ENCODE results near the gene PPP2R2D. TPM values are rescaled to one million over a fixed set of nuclear protein-coding genes. Genes with fewer than 3 reads are reported as not detected.

Gene PPP2R2D
- total RNA-seq, 1 donor from 2014 or later: 34.0 TPM

DNA sequence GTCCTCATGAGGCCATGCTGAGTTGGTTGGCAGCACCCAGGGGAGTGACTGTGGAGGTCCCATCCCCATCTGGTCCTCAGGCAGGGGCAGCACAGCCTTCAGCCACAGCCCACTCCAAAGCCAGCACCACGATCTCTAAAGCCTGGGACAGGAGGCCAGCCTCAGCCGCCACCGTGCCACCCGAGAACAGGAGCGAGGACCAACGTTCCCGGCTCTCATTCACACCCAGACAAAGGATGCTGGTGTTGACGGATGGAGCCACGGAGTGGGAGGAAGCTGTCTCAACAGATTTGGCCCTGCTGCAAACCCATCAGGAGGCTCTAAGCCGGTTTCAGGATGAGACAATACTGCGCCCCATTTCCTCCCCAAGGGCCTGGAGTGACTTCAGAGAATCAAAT lies 42.7 kb upstream of the PPP2R2D start:
- H3K27ac Mint-ChIP-seq: no peak overlapping the region
- no peak for DNase-seq (ENCODE audit: low spot score in 2 of 2, unreplicated experiment in 2 of 2)
- TF ChIP-seq, protein P1, sequence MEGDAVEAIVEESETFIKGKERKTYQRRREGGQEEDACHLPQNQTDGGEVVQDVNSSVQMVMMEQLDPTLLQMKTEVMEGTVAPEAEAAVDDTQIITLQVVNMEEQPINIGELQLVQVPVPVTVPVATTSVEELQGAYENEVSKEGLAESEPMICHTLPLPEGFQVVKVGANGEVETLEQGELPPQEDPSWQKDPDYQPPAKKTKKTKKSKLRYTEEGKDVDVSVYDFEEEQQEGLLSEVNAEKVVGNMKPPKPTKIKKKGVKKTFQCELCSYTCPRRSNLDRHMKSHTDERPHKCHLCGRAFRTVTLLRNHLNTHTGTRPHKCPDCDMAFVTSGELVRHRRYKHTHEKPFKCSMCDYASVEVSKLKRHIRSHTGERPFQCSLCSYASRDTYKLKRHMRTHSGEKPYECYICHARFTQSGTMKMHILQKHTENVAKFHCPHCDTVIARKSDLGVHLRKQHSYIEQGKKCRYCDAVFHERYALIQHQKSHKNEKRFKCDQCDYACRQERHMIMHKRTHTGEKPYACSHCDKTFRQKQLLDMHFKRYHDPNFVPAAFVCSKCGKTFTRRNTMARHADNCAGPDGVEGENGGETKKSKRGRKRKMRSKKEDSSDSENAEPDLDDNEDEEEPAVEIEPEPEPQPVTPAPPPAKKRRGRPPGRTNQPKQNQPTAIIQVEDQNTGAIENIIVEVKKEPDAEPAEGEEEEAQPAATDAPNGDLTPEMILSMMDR (IDR thresholded peaks at IDR 0.05; ENCODE audit: unreplicated experiment): no peak
- no peaks in the 10 kb centered on the region for H3K4me1 Mint-ChIP-seq
- no peaks in the 10 kb centered on the region for H3K36me3 Mint-ChIP-seq
- H3K4me3 Mint-ChIP-seq: no peak overlapping the region
- H3K27me3 Mint-ChIP-seq (ENCODE audit: low read depth): peaks cover 47% of the 10 kb centered on the region
- H3K9me3 Mint-ChIP-seq: no peaks in the 10 kb centered on the region

DNA sequence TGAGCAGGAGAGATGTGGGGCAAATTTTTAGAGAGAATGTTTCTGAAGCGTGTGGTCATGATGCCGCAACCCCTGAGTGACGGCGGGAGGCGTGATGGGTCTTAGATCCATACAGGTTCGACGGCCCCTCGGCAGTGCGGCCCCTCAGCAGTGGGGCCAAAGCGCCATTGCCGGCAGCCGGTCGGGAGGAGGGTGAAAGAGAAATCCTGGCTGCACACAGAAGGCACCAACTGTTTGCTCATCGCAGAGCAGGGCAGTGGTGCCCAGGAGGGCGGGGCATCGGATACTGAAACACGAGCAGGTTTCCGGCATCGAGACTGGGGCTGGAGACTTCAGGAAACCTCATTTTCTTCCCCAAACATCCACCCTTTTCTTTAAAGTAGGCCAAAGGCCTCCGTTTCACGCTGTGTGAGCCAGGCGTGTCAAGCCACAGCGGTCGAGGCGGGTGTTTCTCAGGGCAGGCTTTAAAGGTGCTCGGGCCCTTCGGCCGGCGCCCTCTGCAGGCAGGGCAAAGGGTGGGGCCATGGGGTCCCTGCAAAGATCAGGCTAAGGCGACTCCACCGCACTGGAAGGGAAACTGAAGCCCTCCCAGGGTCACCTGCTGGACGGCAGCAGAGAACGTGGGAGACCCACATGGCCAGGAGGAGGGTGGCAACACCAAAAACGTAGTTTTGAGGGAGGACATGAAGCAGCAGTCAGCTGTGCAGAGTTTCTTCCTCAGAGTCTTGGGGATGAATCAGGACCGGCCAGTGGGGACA lies 42.0 kb upstream of the PPP2R2D start:
- Mint-ChIP-seq H3K4me1 (no peaks in the 10 kb centered on the region), H3K9me3 (no peaks in the 10 kb centered on the region), H3K36me3 (no peaks in the 10 kb centered on the region), H3K27ac (no peak overlapping the region), H3K27me3 (ENCODE audit: low read depth) (peaks cover 49% of the 10 kb centered on the region), H3K4me3 (no peak overlapping the region)
- TF ChIP-seq, protein P1 (IDR thresholded peaks at IDR 0.05; ENCODE audit: unreplicated experiment): no peak
- no peak for DNase-seq (ENCODE audit: low spot score in 2 of 2, unreplicated experiment in 2 of 2)

DNA sequence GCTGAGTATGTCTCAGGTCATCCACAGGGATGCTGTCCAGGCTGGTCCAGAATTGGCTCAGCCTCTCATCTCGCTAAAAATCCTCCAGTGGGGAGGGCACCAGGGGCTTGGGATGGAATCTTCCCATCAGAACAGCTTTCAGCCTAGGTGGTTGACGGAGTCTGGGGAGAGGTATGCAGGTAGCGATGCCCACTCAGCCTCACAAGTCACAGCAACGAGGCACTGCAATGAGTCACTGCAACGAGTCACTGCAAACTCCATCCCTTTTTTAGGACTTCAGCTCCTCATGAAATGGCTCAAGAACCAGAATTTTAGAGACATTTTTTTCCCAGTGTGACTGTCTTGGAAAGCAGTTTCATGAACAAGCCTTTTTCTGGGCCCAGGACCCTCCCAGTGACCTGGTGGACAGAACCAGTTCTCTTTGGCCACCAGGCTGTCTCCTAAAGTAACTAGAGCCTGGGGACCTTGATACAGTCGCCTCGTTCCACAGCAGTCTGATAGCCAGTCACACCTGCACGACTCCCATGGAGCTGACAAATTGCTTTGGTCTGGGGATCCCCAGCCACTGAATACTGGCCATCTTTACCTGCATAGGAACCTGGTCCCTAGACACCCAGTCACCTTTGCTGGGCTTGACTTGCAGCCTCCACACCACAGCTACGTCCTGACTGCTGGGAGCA lies 41.3 kb upstream of the PPP2R2D start:
- TF ChIP-seq, protein P1 (IDR thresholded peaks at IDR 0.05; ENCODE audit: unreplicated experiment): no peak
- H3K27ac Mint-ChIP-seq: no peak overlapping the region
- no peak overlapping the region for H3K4me3 Mint-ChIP-seq
- no peak for DNase-seq (ENCODE audit: low spot score in 2 of 2, unreplicated experiment in 2 of 2)
- no peaks in the 10 kb centered on the region for H3K4me1 Mint-ChIP-seq
- H3K27me3 Mint-ChIP-seq (ENCODE audit: low read depth): peaks cover 52% of the 10 kb centered on the region
- H3K36me3 Mint-ChIP-seq: no peaks in the 10 kb centered on the region
- no peaks in the 10 kb centered on the region for H3K9me3 Mint-ChIP-seq

DNA sequence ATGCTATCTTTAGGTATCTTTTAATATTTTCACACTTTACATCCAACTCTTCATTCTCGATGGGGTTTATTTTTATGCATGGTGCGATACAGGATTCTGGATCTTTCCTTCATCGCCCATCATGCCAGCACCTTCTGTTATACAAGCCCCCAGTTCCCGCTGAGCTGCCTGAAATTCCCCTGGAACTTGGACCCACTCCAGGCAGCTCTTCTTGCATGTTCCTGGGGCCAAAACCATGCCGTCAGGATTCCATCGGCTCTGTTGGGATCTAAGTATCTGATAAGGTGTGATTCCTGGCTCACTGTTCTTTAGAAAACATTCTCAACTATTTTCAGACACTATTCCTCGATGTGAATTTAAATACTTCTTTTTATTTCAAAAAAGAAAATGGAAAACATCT lies 40.5 kb upstream of the PPP2R2D start:
- TF ChIP-seq, protein P1 (IDR thresholded peaks at IDR 0.05; ENCODE audit: unreplicated experiment): no peak
- Mint-ChIP-seq H3K36me3 (no peaks in the 10 kb centered on the region), H3K27ac (no peak overlapping the region), H3K4me1 (no peaks in the 10 kb centered on the region), H3K27me3 (ENCODE audit: low read depth) (peaks cover 56% of the 10 kb centered on the region), H3K4me3 (no peak overlapping the region), H3K9me3 (no peaks in the 10 kb centered on the region)
- DNase-seq (ENCODE audit: low spot score in 2 of 2, unreplicated experiment in 2 of 2): no peak

DNA sequence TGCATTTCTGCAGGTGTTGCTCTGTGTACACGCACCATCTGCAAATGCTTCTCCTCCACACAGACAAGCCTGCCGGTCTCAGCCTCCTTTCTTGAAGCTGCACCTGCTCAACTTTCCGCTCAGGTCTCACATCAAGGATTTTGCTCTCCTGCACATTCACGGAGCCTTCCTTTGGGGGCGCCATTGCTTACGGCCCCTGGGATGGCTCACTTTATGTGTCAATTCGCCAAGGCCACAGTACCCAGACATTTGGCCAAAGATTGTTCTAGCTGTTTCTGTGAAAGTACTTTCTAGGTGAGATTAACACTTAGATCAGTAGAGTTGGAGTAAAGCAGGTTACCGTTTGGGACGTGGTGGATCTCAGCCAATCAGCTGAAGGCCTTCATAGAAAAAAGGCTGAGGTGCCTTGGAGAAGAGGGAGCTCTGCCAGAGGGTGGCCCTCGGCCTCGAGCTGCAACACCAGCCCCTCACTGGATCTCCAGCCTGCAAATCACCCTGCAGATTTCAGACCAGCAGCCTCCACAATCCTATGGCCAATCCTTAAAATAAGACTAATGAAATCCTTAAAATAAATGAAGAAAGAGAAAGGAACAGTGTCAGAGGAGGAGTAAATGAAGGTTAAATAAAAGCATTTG lies 39.9 kb upstream of the PPP2R2D start:
- peaks cover 60% of the 10 kb centered on the region for H3K27me3 Mint-ChIP-seq (ENCODE audit: low read depth)
- no peaks in the 10 kb centered on the region for H3K36me3 Mint-ChIP-seq
- DNase-seq (ENCODE audit: low spot score in 2 of 2, unreplicated experiment in 2 of 2): no peak
- TF ChIP-seq, protein P1 (IDR thresholded peaks at IDR 0.05; ENCODE audit: unreplicated experiment): no peak
- no peak overlapping the region for H3K27ac Mint-ChIP-seq
- H3K4me3 Mint-ChIP-seq: no peak overlapping the region
- H3K4me1 Mint-ChIP-seq: no peaks in the 10 kb centered on the region
- no peaks in the 10 kb centered on the region for H3K9me3 Mint-ChIP-seq
